Upper lobe of left lung (tissue), 6 donors: Measurements from ENCODE around the gene OAF. TPM values are rescaled to one million over a fixed set of nuclear protein-coding genes. Genes with fewer than 3 reads are reported as not detected.

Experiments used
- ATAC-seq, 2 donors: fragments of 200-7000 bp; cut with Tn5 transposase; one replicate each; pipeline ENCODE4 v1.9.1; 2022; ENCODE audit warnings: mild to moderate bottlenecking in 2 of 2, moderate library complexity in 2 of 2; ENCODE audit not compliant: low FRiP score in 2 of 2
- DNase-seq, 2 donors: peaks; one replicate each; pipeline ENCODE4 v3.0.0-alpha.2; 2019 to 2020
- H3K27ac ChIP-seq, 4 donors: fragments of 200-600 bp; sonication (generic); one replicate each; pipeline ENCODE4 v1.5.1; 2016 to 2019
- H3K27me3 ChIP-seq, 4 donors: fragments of 200-600 bp; sonication (generic); one replicate each; pipeline ENCODE4 v1.5.1; 2017 to 2019
- H3K36me3 ChIP-seq, 4 donors: fragments of 200-600 bp; sonication (generic); one replicate each; pipeline ENCODE4 v1.5.1; 2016 to 2019
- H3K4me1 ChIP-seq, 4 donors: fragments of 200-600 bp; sonication (generic); one replicate each; pipeline ENCODE4 v1.5.1; 2018 to 2019
- H3K4me3 ChIP-seq, 4 donors: fragments of 200-600 bp; sonication (generic); one replicate each; pipeline ENCODE4 v1.5.1; 2017 to 2019; ENCODE audit warnings: mild to moderate bottlenecking in 2 of 4, moderate library complexity in 1 of 4
- H3K9me3 ChIP-seq, 4 donors: fragments of 200-600 bp; sonication (generic); one replicate each; pipeline ENCODE4 v1.5.1; 2018 to 2019
- EP300 ChIP-seq, 4 donors: sonication (generic); formaldehyde crosslinking; IDR thresholded peaks; one replicate each; pipeline ENCODE4 v1.5.1; 2017; ENCODE audit warnings: antibody characterized with exemption in 4 of 4, control low read depth in 2 of 4
- POLR2A ChIP-seq, 4 donors: fragments of 450-650 bp; IDR thresholded peaks; one replicate each; pipeline ENCODE4 v1.5.1; 2016 to 2017; ENCODE audit warnings: antibody characterized with exemption in 4 of 4, mild to moderate bottlenecking in 2 of 4
- POLR2AphosphoS5 ChIP-seq, 2 donors: sonication (generic); formaldehyde crosslinking; IDR thresholded peaks; one replicate each; pipeline ENCODE4 v1.5.1; 2017; ENCODE audit warnings: antibody characterized with exemption in 2 of 2
- WGBS, 2 donors: methylation state at CpG; one replicate each; pipeline ENCODE4 v1.1.5; 2017 to 2018; 5-methylcytosine and 5-hydroxymethylcytosine counted together
- total RNA-seq, 6 donors: library from RNA; depleted of rRNA in 4 of 6; stranded (reverse); fragments of >200 nt in 4 of 6; gene quantifications; one replicate each; pipeline versions ENCODE4 v1.1.0 to v1.2.1, GENCODE V29; 2016 to 2021
- TF ChIP-seq, protein P1 (sequence below), 6 experiments: fragments of 450-650 bp in 4 of 6; fragments of 200-600 bp in 2 of 6; sonication (generic) in 2 of 6; IDR thresholded peaks; one replicate each; pipeline ENCODE4 v1.5.1; 2016 to 2019; ENCODE audit warnings: antibody characterized with exemption in 6 of 6
- donor health status: DM: no; HTN: no; CAD: no; lungs with moderate emphysema.
- donor health status: DM: no; HTN: yes; CAD: no; lungs with severe emphysema.

Gene OAF
- total RNA-seq, 6 donors from 2014 or later: 5.1 to 41.6 (median 8.7) TPM

DNA sequence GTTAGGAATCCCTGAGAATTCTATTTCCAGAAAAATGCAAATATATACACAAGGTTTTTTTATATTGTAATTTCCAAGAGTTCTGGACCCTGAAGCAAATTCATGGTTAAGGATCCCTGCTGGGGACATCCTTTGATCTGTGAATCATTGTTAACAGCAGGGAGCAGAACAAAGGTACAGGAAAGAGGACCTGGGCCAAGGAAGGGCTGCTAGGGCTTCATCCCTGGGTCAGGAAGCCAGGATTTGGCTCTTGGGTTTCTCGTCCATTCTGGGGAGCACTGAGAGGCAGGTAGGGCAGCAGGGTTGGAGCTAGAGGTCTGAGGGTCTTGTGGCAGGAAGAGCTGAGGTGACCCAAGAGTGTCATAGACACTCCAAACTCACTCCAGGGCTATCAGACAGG, 10.2 kb upstream of the OAF start:
- 81 to 82% methylated on average over 1 of the region's 1 CpG for WGBS, 2 donors
- Histone ChIP-seq H3K36me3 (no peaks in the 10 kb centered on the region), H3K27ac (no peak overlapping the region), H3K9me3 (no peaks in the 10 kb centered on the region), H3K4me1 (no peaks in the 10 kb centered on the region), H3K27me3 (no peaks in the 10 kb centered on the region), H3K4me3 (no peak overlapping the region)
- TF ChIP-seq, protein P1, sequence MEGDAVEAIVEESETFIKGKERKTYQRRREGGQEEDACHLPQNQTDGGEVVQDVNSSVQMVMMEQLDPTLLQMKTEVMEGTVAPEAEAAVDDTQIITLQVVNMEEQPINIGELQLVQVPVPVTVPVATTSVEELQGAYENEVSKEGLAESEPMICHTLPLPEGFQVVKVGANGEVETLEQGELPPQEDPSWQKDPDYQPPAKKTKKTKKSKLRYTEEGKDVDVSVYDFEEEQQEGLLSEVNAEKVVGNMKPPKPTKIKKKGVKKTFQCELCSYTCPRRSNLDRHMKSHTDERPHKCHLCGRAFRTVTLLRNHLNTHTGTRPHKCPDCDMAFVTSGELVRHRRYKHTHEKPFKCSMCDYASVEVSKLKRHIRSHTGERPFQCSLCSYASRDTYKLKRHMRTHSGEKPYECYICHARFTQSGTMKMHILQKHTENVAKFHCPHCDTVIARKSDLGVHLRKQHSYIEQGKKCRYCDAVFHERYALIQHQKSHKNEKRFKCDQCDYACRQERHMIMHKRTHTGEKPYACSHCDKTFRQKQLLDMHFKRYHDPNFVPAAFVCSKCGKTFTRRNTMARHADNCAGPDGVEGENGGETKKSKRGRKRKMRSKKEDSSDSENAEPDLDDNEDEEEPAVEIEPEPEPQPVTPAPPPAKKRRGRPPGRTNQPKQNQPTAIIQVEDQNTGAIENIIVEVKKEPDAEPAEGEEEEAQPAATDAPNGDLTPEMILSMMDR (IDR thresholded peaks at IDR 0.05): no peak
- no peak for TF ChIP-seq POLR2A (IDR thresholded peaks at IDR 0.05)
- no peak for TF ChIP-seq POLR2AphosphoS5 (IDR thresholded peaks at IDR 0.05)
- TF ChIP-seq EP300 (IDR thresholded peaks at IDR 0.05): no peak
- no peak for DNase-seq
- no peak for ATAC-seq

- TF ChIP-seq POLR2A (IDR thresholded peaks at IDR 0.05) (no peak), POLR2AphosphoS5 (IDR thresholded peaks at IDR 0.05) (no peak), EP300 (IDR thresholded peaks at IDR 0.05) (no peak)
- TF ChIP-seq, protein P1 (IDR thresholded peaks at IDR 0.05): no peak
- Histone ChIP-seq H3K4me3 (no peak overlapping the region), H3K36me3 (no peaks in the 10 kb centered on the region), H3K27ac (no peak overlapping the region), H3K4me1 (no peaks in the 10 kb centered on the region), H3K9me3 (no peaks in the 10 kb centered on the region), H3K27me3 (no peaks in the 10 kb centered on the region)
- ATAC-seq: no peak
- whole genome bisulfite sequencing, 2 donors: 63% methylated on average over 3 of the region's 3 CpGs
- DNase-seq: no peak
These were observed 9.2 kb upstream of the OAF start for GRCh38 chr11:120201653-120202052.

GRCh38 chr11:120203626-120204025, 7.2 kb upstream of the OAF start:
- no peak for ATAC-seq
- TF ChIP-seq, protein P1 (IDR thresholded peaks at IDR 0.05): no peak
- TF ChIP-seq POLR2A (IDR thresholded peaks at IDR 0.05): no peak
- TF ChIP-seq EP300 (IDR thresholded peaks at IDR 0.05): no peak
- no peak for TF ChIP-seq POLR2AphosphoS5 (IDR thresholded peaks at IDR 0.05)
- DNase-seq: no peak
- H3K4me3 ChIP-seq: no peak overlapping the region
- H3K27me3 ChIP-seq: no peaks in the 10 kb centered on the region
- 89 to 93% methylated on average over 4 of the region's 4 CpGs for WGBS, 2 donors
- no peak overlapping the region for H3K27ac ChIP-seq
- H3K9me3 ChIP-seq: no peaks in the 10 kb centered on the region
- no peaks in the 10 kb centered on the region for H3K36me3 ChIP-seq
- peaks cover 0 to 11% (median 8%) of the 10 kb centered on the region in 4 donors for H3K4me1 ChIP-seq

DNA sequence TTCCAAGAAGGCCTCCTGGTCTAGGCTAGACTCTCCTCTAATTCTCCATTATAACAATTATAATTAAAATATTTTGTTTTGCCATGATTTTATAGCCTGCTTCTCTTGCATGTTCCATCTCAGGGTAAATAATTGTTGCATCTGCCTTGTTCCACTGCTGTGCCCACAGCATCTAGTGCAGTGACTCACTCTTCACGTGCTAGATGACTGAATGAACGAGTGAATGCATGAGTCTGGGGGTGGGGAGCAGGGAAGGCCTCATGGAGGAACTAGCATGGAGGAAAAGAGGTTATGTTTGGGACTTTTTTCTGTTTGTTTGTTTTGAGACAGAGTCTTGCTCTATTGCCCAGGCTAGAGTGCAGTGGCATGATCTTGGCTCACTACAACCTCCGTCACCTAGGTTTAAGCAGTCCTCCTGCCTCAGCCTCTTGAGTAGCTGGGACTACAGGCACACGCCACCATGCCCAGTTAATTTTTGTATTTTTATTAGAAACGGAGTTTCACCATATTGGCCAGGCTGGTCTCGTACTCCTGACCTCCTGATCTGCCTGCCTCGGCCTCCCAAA, 5.2 kb upstream of the OAF start:
- H3K27me3 ChIP-seq: no peaks in the 10 kb centered on the region
- DNase-seq (no peak), ATAC-seq (no peak)
- 87 to 92% methylated on average over 7 of the region's 7 CpGs for WGBS, 2 donors
- no peak overlapping the region for H3K4me3 ChIP-seq
- peaks cover 15 to 25% (median 24%) of the 10 kb centered on the region in 4 donors for H3K4me1 ChIP-seq
- TF ChIP-seq EP300 (IDR thresholded peaks at IDR 0.05) (no peak), POLR2AphosphoS5 (IDR thresholded peaks at IDR 0.05) (no peak), POLR2A (IDR thresholded peaks at IDR 0.05) (no peak)
- TF ChIP-seq, protein P1 (IDR thresholded peaks at IDR 0.05): no peak
- H3K36me3 ChIP-seq: no peaks in the 10 kb centered on the region
- no peaks in the 10 kb centered on the region for H3K9me3 ChIP-seq
- H3K27ac ChIP-seq: no peak overlapping the region

- WGBS, 2 donors: 82 to 83% methylated on average over 7 of the region's 7 CpGs
- DNase-seq (no peak), ATAC-seq (no peak)
- Histone ChIP-seq H3K4me3 (no peak overlapping the region), H3K36me3 (no peaks in the 10 kb centered on the region), H3K9me3 (no peaks in the 10 kb centered on the region), H3K27ac (no peak overlapping the region), H3K27me3 (peaks cover 0 to 5% (median 0%) of the 10 kb centered on the region in 4 donors), H3K4me1 (peaks cover 29 to 35% (median 30%) of the 10 kb centered on the region in 4 donors)
- TF ChIP-seq POLR2A (IDR thresholded peaks at IDR 0.05) (no peak), POLR2AphosphoS5 (IDR thresholded peaks at IDR 0.05) (no peak), EP300 (IDR thresholded peaks at IDR 0.05) (no peak)
- TF ChIP-seq, protein P1 (IDR thresholded peaks at IDR 0.05): no peak
These were observed 3.3 kb upstream of the OAF start for GRCh38 chr11:120207512-120207911.
